GM12801 (cell line): ENCODE results near the gene ATP13A1.

Experiments
- CTCF ChIP-seq: IDR thresholded peaks from one replicate; pipeline ENCODE4 v1.5.1; 2011; ENCODE audit warnings: control low read depth; ENCODE audit not compliant: insufficient read length; ENCODE audit errors: extremely low read depth

Gene ATP13A1

GRCh38 chr19:19670070-19670551 is 6.6 kb upstream of the ATP13A1 start:
- no peak for TF ChIP-seq CTCF

GRCh38 chr19:19668230-19669012 is 4.9 kb upstream of the ATP13A1 start, which contains the start of gene ZNF101:
TSS of gene ZNF101 (plus strand) at chr19:19668839. CDS start at chr19:19668964, 125 bp downstream.
- no peak for TF ChIP-seq CTCF

GRCh38 chr19:19662871-19663255 is 613 bp downstream of the ATP13A1 start:
- TF ChIP-seq CTCF: no peak

- no peak for TF ChIP-seq CTCF
These were observed 1.1 kb downstream of the ATP13A1 start for GRCh38 chr19:19662344-19662743.

- no peak for TF ChIP-seq CTCF
These were observed 1.7 kb downstream of the ATP13A1 start for GRCh38 chr19:19661675-19662251.

GRCh38 chr19:19661141-19661674 is 2.3 kb downstream of the ATP13A1 start:
- TF ChIP-seq CTCF: no peak

- TF ChIP-seq CTCF: no peak
These were observed 3.7 kb downstream of the ATP13A1 start for GRCh38 chr19:19659646-19660245.
